GM18520 (cell line): ENCODE measurements around the gene ACTR3.

Source experiments
- ATAC-seq: cut with Tn5 transposase; IDR thresholded peaks from one replicate; pipeline ENCODE4 v1.9.1; 2021; ENCODE audit not compliant: unreplicated experiment

Gene ACTR3

DNA sequence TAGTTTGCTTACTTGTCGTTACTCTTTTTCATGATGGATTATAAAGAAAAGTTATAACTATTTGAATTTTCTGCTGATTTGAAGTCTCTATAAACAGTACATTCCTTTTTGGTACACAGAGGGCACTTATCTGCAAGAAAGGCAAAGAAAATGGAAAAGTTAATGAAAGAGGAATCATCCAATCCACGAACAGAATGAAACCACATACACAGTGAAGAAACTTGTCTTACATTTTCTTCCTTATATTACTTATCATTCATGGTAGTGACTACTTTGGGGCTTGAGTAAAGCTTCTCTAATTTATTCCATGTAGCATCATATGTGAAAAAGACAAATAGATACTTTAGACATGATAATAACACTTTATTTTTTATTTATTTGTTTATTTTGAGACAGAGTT lies 14.8 kb upstream of the ACTR3 start:
- ATAC-seq, result no peak

DNA sequence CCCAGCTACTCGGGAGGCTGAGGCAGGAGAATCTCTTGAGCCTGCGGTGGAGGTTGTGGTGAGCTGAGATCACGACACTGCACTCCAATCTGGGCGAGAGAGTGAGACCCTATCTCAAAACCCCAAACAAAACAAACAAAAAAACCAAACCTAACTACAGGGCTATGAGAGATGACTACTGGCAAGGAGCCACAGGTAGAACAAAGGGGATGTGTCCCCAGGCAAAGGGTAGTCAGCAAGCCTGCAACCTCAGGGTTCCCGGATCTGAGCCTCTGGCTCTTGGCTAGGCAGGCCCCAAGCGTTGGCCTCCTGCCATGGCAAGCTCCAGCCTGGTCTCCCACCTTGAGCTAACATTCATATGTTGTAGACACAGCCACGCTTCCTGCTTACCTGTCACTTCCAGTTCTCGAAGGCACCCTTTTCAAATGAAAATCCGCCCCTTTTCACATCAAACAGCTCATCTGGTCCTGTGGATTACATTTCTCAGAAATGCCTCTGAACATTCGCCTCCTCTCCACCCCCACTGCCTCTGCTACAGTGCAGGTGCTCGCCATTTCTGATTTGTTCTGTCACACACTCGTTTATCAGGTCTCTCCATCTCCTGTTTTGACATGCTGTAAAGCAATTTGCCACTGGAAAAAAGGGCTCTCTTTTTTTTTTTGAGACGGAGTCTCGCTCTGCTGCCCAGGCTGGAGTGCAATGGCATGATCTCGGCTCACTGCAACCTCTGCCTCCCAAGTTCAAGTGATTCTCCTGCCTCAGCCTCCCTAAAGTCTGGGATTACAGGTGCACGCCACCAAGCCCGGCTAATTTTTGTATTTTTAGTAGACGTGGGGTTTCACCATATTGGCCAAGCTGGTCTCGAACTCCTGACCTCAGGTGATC lies 13.1 kb upstream of the ACTR3 start:
- ATAC-seq, result no peak

DNA sequence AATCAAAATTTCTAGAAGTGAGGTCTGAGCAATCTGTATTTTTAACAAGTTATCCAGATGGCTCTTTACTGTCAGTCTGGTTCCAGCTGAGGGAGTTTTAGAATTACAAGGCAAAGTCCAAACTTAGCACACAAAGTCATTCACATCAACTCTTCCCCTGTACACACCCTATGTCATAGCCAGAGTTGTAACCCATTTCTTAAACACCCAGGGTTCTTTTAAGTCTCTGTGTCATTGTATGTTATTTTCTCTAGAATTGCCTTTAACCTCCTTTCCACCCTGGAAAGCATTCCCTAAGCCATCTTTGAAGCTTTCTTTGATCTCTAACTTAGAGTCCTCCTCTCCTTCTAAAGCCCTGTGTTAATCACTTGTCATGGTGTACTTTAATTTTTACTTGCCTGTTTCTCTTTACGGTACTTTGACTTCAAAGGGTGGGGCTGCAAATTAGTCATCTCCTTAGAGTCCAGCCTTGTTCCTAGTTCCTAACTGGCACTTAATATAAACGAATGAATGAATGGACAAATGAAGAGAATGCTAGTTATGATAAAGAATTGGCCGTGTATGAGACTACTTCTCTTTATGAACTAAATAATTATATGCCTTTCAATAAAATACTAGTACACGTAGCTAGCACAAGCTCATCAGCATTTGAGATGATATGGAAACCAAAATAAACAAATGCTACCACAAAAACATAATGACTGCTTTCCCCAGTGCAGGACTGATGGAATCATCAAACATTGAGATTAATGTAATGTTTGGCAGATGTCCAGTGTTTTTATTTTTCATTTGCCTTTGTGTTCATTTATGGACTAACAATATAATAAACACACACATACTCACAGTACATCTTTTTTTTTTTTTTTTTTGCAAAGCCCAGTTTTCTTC lies 11.9 kb upstream of the ACTR3 start:
- ATAC-seq, result no peak

DNA sequence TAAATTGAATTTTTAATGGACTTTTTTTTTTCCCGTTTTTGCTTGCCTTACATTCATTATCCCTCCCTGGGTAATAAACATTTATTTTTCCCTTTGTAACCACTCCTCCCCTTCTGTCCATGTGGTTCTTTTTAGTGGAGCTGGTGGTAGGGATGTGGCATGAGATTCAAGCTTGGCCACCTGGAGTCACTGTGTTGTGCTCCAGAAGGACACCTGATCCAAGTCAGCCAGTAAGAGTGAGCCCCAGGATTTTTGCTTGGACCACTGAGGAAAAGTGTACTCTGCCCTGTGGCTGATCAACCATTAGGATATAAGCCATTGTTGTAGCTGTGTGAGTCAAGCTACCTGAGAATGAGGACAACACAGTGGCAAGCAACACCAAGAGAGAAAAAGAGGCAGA lies 11.1 kb upstream of the ACTR3 start:
- no peak for ATAC-seq

DNA sequence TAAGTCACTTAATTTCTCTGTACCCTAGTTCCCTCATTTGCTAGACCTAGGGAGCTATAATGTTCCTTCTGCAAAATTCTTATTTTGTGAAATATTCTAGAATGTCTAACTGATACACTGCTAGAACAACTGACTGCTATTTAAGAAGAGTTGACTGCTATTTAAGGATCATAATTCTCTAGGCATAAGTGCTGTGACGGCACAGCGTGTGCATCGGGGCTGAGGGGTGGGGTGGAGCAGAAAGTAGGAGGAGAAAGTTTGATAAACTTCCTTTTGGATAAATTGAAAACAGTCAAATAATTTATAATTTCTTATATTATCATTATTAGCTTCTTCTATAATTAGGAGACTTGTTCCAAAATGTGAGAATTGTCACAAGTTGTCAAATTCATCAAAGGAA lies 10.4 kb upstream of the ACTR3 start:
- ATAC-seq, result no peak

DNA sequence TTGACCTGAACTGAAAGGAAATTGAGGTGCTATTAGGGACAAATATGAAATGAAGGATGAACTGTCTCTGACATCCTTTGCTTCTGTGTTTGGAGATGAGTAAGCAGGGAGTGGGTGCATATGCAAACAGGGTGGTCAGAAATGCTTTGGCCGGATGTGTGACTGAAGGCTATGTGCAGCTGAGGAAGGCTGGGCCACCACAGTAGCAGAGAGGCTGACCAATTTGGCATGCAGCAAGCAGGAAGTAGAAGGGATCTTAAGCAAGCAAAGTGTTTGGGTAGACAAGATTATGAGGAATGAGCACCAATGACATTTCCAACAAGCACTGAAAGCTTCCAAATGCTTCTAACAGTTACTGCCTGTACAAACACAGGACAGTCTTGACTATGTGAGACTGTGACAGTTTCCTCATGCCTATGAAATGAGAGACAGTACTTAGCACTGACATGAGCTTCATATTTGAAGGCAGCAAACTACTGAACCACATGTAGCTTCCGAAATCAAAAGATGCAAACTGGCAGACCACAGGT lies 3.3 kb upstream of the ACTR3 start:
- ATAC-seq, result peak; percentile 60

DNA sequence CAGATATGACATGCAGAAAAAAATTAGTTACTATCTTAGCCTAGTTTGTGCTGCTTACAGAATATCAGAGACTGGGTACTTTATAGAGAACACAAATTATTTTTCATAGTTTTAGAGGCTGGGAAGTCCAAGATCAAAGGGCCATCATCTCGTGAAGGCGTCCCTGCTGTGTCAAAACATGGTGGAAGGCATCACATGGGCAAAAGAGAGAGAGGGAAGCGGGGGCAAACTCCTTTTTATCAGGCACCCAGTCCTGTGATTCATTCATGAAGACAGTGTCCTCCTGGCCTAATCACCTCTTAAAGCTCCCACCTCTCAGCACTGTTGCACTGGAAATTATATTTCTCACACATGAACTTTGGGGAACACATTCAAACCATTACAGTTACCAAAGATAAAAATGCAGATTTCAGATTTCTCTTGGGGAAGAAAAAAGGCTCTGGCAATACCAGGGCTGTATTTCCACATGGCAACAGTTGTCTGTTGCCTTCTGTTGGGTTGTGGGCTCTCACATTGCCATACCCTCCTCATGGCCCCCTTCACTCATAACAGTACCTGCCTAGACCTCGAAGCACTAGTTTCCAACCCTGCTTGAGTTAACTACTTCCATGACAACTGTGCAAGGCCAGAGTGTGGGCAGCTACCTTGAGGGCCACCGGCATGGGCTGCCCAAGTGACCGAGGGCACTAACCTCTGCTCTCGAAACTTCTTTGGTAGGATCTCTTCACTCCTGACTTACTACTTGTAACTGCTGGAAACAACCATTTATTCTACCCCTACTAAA lies 2.7 kb upstream of the ACTR3 start:
- no peak for ATAC-seq

DNA sequence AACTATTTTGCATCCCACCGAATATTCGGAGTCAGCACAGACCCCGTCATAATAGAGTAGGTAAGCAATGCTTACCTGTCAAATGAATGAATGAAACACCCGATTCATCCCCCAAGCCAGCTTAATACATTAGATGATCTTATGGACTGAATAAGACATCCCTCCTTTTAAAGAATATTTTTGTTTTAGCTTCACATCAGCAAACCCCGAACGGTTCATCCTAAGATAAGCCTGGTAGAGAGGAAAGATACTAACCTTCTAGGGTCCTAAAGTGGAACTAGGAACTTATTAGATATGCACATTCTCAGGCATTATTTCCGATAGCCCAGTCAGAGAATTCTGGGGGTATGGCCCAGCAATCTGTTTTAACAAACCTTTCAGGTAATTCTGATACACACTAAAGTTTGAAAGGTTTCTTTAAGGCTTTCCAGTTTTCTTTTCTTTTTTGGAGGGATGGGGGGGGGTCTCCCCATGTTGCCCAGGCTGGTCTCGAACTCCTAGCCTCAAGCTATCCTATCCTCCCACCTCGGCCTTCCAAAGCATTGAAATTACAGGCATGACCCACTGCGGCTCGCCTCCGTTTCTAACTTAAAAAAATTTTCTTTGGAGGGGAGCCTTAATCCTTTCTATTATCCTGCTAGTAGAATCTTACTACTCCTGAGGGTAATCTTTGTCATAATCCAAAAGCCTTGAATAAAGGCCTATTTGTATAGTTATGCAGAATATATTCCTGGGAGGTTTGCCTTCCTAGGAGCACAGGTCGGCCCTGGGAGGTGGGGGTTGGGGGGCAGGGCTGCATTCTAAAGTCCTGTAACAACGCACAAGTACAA lies 1.0 kb upstream of the ACTR3 start:
- ATAC-seq, result no peak

DNA sequence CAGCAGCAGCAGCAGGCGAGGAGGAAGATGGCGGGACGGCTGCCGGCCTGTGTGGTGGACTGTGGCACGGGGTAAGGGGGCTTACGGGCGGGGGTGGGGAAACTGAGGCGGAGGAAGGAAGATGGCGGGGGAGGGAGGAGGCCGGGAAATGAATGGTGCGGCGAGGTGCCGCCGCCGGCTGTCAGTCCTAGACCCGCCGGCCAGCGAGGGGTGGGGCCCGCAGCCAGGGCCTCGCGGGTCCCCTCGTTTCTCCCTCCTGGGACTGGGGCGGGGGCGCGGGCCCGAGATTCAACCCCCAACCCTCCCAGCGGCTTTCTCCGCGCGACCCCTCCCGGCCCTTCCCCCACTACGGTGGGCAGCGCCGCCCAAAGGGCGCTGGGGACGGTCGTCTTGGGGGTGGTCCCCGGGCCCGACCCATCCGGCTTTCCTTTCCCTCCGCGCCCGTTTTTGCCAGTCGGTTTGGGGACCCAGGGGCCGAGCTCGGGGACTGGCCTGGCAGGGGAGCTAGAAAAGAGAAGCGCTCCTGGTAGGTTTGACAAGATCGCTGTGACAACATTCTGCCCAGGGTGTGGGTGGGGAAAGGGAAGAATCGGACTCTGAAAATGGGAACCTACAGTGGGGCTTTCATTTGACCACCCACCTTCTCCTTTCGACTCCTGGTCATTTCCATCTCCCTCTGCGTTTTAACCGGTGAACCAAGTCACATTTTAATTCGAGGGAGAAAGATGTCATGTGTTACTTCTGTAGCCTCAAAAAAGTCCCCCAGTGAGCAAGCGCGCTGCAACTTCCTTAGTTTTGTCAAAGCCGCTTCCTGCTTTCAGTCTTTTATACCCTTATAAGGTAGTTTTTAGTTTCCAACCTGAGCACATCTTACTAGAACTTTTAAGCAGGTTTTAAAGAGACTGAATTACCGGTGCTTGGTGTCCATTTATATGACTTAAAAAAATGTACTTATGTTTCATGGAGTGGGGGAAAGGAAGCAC lies 655 bp downstream of the ACTR3 start:
- ATAC-seq, result peak; percentile 23

DNA sequence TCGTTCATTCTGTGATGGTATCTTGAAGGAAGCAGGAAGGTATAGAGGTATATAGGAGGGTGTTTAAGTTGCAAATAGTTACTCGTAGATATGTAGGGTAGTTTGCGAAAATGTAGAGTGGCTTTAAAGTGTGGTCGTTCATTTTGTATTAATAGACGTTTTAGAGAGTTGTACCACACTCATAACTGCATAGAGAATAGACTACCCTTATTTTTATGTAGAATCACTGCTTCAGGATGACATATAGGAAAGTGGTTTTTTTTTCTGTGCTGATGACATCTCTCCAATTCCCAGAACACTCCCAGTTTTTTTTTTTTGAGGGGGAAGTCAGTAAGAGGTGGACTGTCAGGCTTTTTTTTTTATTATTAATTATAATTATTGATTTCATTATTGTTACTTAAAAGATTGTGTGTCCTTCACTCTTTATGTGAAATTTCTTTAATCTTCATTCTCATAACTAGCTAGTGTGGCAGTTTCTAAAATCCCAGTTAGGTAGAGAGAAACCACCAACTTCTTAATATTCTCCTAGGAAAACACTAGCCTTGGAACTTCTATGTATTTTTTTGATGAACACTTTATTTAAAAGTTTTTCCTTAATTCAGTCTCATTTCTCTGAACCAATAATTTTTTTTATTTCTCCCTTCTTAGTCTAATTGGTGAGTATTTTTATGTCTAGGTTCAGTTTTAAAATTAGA lies 1.5 kb downstream of the ACTR3 start:
- ATAC-seq, result no peak

DNA sequence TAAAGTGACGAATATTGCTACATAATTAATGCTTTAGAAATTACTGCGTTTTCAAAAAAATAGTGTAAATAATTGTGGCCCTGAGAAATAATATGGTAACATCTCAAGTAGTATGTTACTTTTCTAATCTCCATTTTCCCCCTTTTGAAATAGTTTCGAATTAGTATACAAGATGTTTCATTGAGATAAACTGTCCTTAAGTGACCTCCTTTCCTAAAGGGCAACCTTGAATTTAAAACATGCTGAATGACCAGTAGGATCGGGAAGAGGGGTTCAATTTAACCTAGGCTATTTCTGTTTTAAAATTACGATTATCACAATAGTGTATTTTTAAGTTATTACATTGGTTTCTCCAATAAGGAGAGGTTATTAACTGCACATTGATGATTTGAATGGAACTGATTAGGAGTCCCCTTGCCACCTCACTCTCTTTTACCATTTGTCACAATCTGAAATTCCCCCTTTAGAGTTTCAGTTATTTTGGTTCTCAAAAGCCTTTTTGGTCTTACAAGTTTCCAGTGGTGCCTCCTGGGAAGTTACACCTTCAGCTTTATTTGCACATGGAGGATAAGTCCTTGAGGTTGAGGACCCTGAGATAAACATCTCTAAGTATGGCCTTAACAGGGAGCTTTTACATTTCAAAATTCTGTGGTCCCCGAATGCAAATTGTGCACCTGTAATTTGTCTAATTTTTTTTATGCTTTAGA lies 2.3 kb downstream of the ACTR3 start:
- ATAC-seq, result no peak

DNA sequence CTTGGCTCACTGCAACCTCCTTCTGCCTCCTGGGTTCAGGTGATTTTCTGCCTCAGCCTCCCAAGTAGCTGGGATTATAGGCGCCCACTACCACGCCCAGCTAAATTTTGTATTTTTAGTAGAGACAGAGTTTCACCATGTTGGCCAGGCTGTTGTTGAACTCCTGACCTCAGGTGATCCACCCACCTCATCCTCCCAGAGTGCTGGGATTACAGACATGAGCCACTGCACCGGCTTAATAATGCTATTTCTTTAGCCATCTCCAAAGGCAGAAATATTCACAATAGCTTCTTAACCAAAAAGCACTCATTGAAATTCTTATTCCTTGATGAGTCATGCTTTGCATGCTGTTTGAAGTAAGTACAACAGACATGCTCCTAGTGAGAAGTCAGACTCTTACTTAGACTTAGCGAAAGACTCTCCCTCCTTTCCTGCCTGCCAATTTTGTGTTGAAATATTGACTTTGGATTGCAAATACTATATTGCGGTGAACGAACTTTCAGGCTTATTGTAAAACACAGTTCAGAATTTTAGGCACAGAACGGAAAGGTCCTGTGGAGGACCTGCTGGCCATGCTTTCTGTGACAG lies 4.4 kb downstream of the ACTR3 start:
- no peak for ATAC-seq

DNA sequence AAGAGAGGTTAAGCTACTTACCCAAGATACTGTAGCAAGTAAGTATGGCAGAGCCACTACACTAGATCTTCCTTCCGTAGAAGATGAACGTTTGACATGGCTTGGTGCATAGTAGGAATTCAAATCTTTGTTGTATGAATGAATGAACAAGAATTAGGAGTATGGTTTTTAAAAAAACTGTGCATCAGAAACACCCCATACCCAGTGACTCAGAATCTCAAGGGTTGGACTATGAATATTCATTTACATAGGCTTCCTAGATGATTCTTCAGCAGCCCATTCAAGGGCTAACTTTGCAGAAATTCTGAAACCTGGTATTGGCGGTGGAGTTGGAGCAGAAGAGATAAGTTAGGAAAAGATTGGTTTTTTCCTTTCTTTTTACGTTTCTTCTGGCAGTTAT lies 5.4 kb downstream of the ACTR3 start:
- ATAC-seq, result no peak

DNA sequence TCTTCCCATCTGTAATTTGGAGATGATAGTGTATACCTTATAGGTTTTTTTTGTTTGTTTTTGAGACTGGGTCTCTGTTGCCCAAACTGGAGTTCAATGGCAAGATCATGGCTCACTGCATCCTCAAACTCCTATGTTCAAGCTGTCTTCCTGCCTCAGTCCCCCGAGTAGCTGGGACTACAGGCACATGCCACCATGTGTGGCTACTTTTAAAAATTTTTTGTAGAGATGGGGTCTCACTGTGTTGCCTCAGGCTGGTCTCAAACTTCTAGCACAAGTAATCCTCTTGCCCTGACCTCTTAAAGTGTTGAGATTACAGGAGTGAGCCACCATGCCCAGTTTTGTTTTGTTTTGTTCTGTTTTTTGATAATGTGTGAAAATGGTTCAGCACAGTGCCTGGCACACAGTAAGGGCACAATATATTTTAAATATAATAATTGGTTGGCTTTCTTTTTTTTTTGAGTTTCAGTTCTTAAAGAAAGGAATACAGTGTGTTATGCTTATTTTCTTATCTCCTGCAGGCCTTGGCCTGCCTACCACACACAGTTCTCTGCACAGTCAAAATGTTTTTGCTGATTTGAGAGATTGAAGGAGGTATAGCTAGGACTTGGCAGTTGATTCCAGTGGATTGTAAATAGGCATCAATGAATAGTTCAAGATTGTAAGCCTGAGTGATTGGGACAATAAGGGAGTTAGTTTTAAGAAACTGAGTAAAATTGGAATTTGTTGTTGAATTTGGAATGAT lies 6.1 kb downstream of the ACTR3 start:
- ATAC-seq, result no peak

DNA sequence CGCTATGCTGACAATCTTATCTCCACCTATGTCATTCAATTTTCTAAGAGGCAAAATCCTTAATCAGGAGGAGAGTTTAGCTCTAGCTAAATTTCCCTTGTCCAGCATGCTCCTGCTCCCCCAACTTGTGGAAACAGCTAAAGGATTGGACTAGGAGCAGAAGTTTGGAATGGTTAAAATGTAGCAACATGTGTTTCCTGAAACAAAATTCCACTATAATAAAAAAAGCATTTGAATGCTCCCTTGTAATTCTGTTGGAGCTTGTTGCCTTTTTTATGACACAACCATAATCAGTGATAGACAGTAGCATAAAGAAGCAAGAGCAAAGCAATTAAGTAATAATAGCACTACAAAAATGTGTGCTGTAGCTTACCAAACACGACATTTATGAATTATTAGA lies 6.9 kb downstream of the ACTR3 start:
- ATAC-seq, result no peak

DNA sequence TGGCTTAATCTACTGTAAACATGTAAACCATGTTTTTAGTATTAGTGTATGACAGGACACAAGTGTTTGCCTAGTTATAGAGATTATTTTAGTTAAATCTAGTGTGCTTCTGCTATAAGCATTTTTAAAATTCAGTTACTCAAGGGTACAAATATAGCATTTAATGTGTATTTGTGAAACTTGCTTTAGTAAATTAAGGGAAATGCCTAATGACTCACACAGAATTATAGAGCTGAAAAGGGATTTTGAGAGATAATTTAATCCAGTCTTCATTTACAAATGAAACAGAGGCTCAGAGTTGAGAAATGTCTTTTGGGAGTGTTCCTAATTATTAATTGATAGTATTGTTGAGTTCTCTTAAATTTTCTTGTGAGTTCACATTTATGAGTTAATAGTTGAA lies 8.2 kb downstream of the ACTR3 start:
- ATAC-seq, result no peak

DNA sequence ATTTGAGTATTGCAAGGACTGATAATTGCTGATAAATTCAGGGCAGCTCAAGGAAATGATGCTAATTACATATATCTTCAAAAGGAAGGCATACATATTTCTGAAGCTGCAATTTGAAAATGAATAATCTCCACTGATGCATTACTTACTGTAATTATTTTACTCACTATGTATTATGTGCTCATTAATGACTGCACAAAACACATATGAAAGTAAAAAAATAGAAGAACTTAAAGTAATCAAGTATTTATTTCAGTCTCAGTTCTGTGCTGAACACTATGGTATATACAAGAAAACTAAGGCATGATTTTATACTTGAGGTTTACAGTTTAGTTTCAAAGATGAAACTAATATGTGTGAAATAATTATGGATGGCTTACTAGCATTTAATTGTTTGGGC lies 9.3 kb downstream of the ACTR3 start:
- ATAC-seq, result no peak
